Nucleus accumbens (tissue), 56 donors: ENCODE data around the gene IL16.

Experiments used
- DNase-seq, 56 donors: peaks; one replicate each; lab custom pipeline; 2025; lab: John Stamatoyannopoulos, UW

IL16 gene

GRCh38 chr15:81271761-81272644, 75.3 kb downstream of the IL16 start:
- no peak for DNase-seq

GRCh38 chr15:81273200-81273599, 76.5 kb downstream of the IL16 start:
- DNase-seq, result no peak

- DNase-seq, result no peak
Observed at GRCh38 chr15:81273855-81274254, 77.2 kb downstream of the IL16 start.

GRCh38 chr15:81274255-81274654, 77.6 kb downstream of the IL16 start:
- no peak for DNase-seq

- peak in 50 of 56 donors; percentile 7 to 82 (median 56) for DNase-seq
Observed at GRCh38 chr15:81274931-81275707, 78.4 kb downstream of the IL16 start.

- DNase-seq, result no peak
Observed at GRCh38 chr15:81275711-81276392, 79.2 kb downstream of the IL16 start.

- no peak for DNase-seq
Observed at GRCh38 chr15:81276967-81277366, 80.3 kb downstream of the IL16 start.

- no peak for DNase-seq
Observed at GRCh38 chr15:81277851-81278250, 81.2 kb downstream of the IL16 start.

GRCh38 chr15:81278306-81279029, 81.8 kb downstream of the IL16 start:
- no peak for DNase-seq

GRCh38 chr15:81279621-81280485, 83.2 kb downstream of the IL16 start:
- no peak for DNase-seq

- no peak for DNase-seq
Observed at GRCh38 chr15:81280696-81281455, 84.2 kb downstream of the IL16 start.

GRCh38 chr15:81281456-81281735, 84.7 kb downstream of the IL16 start:
- DNase-seq, result no peak

- no peak for DNase-seq
Observed at GRCh38 chr15:81281766-81282605, 85.3 kb downstream of the IL16 start.

GRCh38 chr15:81282606-81282895, 85.9 kb downstream of the IL16 start:
- no peak for DNase-seq

- no peak for DNase-seq
Observed at GRCh38 chr15:81282911-81283310, 86.2 kb downstream of the IL16 start.

GRCh38 chr15:81284256-81285031, 87.8 kb downstream of the IL16 start:
- DNase-seq, result no peak

GRCh38 chr15:81285461-81285860, 88.8 kb downstream of the IL16 start:
- DNase-seq, result no peak
